Amniotic epithelial cell (primary cell): ENCODE data around the gene FIBCD1.

Experiments
- DNase-seq: peaks from one replicate; pipeline ENCODE4 v3.0.0-alpha.2; 2010; ENCODE audit warnings: low read depth

The FIBCD1 gene

DNA sequence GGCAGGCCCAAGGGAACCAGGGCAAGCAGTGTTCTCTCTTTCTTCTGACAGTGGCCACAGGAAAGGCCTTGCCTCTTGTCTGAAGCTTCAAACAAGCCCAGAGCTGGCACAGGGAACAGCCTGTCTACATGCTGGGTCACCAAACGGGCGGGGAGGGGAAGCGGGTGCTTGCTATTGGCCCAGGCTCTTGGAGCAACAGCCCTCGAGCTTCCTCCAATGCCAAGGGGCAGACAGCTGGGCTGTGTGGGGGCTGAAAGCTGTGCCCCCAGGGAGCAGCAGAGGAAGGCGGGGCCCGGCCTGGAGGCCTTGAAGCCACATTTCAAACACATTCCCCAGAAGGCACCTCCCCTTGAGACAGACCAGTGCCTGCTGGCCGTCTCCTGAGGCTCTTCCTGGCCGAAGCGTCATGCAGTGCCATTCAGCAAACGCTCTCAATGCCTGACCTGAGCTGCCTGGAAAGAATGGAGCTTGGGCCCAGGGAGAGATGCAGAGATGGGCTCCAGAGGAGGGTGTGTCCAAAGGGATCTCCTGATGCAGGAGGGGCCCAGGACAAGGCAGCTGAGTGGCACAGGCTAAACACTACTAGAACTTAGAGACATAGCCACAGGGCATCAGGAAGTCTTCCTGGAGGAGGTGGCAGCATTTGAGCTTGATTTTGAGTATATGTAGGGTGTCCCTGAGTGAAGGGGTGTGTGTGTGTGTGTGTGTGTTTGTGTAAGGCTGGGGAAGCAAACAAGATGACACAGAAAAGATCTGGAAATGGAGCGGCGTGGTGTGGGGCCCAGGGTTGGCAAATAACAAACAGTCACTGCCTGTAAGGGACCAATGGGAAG lies 2.5 kb downstream of the FIBCD1 start:
- DNase-seq = peak; percentile 53

DNA sequence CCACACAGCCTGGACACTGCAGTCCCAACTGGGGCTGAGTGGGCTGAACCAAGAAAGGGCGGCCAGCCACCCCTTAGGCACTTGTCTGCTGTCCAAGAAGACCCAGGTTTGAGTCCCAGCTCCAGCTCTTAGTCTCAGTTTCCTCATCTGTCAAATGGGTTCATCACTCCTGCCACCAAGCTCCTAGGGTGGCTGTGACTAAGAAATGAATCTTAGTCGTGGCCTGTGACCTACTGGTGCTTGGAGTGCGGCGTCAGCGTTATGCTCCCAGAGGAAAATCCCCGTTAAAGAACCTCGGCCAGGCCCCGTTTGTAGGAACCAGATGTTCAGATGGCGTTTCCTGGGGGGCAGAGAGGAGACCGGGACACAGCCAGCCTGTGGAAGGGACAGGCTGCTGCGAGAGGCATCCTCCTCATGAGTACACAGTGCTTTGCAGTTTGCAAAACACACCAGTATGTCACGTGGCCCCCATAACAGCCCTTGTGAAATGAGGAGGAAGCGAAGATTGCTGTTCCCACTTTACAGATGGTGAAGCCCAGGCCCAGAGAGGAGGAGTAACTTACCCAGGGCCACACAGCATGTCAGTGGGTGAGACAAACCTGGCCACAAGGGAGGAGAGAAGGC lies 3.3 kb downstream of the FIBCD1 start:
- no peak for DNase-seq

DNA sequence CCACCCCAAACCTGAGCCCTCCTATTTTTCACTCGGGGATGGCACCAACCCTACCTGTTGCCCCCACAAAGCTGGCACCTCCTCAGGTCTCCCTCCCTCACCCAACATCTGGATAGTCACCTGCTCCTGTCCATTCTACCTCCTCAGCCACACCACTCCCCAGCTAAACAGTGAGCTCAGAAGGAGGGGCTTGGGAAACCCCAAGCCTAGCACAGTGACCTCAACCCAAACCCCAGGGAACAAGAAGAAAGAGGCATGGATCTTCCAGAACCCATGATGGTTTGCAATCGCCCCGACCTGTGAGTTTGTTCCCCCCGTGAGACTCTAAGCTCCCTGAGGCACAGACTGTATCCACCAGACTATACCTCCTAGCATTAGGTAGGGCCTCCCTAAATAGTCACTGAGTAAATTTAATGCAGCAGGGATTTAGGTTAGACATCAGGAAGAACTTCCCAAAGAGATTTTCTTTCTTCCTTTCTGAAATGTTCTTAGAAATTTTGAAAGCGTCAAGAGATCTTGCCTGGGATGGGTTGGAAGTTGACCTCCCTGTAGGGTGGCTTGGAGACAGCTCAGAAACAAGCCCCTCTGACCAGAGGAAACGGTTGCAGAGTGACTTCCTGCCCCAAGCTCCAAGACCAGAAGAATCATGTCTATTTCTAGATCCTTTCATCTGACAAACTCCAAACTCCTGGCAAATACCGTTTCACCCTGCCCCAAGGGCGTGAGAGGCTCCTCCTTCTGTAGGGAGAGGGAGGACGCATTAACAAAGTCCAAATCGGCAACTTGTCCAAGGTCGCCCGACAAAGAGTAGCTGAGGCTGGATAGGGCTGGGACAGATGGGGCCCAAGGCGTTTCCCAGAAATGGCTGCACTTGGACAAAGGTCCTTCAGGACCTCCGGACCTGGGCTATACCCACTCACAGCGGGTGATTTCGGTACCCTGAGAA lies 4.1 kb downstream of the FIBCD1 start:
- DNase-seq = no peak

DNA sequence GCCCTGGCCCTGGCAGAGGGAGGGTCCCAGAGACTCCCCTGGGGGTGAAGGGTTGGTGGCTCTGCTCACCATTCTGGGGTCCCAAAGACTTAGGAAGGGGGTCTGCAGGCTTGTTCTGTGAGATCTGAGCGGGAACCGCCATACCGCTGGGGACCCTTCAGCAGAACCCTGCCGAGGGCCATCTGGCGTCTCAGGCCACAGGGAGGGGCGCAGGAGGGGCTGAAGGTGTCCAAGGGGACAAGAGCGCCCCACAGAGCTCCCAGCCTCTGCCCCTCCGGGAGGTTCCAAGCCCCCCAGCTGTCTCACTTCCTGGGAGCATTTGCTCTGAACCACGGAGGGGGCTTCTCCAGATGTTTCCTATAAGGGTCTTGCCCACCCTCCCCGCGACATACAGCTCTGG lies 4.8 kb downstream of the FIBCD1 start:
- no peak for DNase-seq

DNA sequence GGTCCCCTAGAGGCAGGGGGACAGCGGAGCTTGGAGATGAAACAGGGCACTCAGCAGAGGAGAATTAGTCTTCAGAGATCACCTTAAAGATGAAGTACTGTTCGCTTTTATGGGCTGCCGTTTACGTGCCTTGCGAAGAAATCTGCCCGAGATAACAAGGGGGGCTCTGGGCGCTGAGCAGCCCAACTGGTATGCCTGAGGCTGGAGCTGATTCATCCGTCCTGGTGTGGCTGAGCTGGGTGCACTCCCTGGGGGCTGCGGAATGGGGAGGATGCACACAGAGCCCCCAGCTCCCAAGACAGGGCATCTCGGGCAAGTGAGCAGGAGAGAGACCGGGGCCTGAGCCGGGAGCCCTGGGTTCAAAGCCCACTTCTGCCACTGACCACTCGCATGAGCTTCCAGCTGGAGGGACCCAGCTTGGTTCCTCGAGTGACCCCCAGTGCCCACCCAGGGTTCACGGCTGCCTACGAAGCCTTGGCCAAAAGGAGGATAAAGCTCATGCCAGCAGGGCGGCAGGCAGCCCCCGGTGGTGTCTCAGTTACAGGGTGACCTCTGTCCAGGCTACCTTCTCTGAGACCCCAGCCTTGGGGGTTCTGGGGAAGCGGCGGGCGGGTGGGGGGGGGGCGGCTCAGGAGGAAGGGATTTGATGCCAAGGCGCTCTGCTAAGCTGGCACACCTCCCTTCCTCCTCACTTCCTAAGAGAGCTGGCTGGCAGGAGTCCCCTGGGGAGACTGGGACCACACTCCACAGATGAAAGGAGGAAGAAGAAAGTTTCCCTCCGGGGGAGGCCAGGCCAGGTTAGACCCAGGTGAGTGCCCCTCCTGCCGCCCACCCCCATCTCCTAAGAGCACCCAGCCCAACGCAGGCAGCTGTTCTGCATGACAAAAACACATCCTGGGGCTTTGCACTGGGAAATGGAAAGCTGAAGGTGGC lies 5.7 kb downstream of the FIBCD1 start:
- DNase-seq = peak; percentile 77

DNA sequence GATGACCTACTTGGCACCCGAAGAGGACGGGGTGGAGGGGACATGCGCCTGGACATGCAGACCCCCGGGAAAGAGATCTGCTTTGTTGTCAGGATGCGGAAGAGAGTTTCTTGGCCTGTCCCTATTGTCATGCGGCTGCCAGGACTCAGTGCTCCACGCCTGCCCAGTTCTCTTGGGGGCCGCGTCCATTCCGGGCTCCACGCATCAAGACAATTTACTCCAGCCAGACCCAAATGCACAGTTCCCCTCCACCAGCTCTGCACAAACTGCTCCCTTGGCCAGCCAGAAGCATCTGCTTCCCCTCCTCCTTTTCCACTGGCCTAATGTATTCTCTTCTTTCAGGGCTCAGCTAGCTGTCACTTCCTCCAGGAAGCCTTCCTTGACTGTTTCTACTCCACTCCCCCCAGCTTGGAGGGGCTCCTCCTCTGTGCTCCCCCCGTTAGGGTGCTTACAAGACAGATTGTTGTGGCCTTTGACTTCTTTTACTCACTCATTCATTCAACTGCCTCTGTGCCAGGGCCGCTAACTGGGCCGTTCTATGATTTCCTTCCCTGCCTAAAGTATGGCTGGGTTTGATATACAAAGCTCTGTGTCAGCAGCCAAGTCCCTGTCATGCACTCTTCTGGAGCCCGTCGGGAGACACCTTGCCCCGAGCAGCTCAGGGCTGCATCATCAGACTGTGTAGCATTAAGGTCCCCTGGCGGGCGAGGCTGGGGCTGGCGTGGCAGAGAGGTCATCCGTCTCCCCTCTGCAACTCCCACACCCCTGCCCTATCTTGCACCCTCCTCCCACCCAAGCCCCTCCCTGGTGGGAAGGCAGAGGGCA lies 6.6 kb downstream of the FIBCD1 start:
- DNase-seq = no peak

DNA sequence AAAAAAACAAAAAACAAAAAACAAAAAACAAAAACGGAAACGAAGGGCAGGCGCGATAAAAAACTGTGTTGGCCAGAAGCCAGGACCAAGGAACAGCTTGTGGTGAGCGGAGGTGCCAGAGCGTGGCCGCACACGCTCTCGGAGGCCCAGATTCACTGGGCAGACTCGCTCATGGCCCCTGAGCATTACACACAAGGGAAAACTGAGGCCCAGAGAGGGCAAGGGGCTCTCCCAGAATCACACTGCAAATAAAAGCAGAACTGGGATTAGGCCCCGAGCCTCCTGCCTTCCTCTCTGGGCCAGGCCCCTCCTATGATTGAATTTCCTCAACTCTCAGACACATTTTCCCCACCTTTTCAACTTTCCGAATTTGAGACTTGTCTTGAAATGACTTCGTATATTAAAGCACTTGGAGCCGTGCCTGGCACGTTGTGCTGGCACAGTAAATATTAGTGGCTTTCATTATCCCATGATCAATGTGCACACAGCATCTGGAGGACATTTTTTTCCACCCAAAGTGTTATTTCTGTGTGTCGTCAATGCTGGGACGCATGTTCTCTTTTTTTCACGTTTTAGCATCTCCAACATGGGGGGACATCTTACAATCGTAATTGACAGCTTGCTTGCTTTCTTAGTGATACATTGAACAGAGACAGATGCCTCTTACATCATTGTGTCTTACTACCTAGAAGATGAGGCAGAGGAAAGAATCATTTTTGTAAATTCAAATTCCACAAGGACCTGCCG lies 7.4 kb downstream of the FIBCD1 start:
- DNase-seq = no peak

DNA sequence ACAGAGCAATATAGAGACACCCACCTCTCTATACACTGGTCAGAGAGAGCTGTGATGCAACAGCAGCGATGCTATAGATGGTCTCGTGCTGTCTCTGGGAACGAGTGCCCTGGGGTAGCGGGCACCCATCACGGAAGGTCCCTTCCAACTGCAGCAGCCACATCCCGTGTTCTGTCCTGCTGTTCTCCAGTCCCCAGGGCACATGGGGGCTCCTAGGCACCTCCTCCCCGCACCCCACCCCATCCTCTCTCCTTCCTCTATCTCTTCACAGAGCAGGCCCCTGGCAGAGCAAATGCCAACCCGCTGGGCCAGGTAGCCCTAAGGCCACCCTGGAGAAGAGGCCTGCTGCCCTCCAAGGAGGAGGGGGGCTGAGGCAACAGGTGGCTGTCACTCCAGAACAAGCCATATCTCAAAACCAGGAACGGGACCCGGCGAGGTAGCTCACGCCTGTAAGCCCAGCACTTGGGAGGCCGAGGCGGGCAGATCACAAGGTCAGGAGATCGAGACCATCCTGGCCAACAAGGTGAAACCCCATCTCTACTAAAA lies 8.2 kb downstream of the FIBCD1 start:
- no peak for DNase-seq

DNA sequence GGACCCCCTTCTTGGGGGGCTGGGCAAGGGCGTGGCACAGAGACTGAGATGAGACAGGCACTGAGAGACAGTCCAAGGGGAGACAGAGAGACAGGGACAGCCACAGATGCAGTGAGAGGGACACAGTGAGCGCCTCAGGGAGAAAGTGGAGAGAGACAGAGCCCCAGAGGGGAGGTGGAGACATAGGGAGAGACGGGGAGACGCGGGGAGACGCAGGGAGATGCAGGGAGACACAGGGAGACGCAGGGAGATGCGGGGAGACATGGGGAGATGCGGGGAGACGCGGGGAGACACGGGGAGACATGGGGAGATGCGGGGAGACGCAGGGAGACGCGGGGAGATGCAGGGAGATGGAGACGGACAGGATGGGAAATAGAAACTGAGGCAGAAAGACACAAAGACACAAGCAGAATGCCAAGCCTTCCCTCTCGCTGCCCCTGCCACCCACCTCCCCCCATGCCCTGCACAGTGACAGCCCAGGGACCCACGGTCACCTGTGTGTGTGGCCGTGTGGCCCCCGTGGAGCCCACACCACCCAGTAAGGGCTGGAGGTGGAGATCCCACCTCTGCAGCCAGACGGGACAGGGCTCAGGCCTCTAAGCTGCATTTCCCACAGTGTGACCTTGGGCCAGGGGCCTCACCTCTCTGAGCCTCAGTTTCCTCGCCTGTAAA lies 8.8 kb downstream of the FIBCD1 start:
- DNase-seq = no peak

DNA sequence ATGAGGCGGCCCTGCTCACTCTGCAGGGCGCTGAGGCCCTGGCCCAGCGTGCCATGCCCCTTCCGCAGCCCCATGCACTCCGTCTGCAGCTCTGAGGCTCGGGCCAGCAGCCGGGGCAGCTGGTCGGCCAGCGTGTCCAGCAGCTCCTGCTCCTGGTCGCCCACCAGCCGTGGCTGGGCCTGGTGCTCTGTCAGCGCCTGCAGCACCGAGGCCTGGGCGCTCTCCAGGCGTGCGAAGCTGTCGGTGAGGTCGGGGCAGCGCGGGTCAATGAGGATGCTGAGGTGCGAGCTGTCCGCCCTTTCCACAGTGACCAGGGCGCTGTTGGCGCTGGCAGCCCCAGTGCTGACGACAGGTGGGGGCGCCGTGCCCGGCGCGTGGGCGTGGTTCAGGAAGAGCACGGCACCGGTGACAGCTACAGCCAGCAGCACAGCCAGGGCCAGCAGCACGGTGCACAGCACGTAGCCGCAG lies 9.4 kb downstream of the FIBCD1 start:
- DNase-seq = no peak

DNA sequence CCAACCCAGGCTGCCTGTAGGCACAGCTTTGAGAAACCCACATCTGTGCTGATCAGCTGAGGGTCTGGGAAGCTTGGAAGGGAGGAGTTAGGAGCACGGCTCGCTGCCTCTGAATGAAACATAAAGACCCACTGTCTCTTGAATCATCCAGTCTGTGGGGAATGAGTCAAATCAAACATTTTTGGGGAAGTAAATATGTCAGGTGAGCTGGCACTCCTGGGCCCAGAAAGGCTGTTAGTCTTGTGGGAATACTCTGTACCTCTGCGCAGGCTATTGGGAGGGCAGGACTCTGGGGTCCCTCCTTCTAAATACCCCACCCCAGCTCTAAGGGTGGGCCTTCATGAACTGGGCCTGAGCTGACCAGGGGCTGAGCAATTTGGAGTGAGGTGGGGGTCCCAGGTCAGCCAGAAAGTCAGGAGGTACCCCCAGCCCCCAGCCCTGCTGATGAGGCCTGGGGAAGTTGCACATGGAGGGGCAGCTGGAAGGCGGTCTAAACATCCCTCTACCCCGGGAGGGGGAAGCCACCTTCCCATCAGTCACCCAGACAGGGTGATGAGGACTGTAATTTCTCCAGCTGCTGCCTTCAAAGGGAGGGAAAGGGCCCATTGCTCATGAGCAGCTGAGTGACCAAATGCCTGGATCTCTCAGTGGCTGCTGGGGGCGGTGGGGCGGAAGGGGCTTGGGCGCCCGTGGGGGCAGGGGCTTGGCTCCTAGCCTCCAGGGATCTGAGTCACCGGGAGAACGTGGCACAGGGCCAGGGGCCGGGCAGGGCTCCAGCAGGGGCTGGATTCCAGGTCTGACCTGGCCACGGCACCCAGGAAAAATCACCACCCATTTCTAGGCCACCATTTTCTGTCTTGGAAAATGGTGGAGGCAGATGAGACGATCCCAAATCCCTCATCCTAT lies 10.8 kb downstream of the FIBCD1 start:
- peak; percentile 71 for DNase-seq

DNA sequence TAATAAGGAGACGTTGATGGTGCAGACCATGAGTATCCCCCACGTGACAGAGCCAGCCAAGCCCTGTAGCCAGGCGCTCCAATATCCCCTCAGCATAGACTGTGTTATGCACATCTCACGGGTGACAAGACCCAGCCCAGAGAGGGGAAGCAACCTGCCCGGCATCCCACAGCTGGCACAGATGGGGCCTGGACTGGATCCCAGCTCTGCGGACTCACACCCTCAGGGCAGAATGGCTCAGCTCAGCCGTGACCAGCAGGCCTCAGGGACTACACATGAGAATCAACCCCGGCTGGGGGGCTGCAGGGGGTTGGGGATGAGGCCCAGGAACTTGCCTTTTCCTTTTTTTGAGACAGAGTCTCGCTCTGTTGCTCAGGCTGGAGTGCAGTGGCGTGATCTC lies 11.7 kb downstream of the FIBCD1 start:
- no peak for DNase-seq

DNA sequence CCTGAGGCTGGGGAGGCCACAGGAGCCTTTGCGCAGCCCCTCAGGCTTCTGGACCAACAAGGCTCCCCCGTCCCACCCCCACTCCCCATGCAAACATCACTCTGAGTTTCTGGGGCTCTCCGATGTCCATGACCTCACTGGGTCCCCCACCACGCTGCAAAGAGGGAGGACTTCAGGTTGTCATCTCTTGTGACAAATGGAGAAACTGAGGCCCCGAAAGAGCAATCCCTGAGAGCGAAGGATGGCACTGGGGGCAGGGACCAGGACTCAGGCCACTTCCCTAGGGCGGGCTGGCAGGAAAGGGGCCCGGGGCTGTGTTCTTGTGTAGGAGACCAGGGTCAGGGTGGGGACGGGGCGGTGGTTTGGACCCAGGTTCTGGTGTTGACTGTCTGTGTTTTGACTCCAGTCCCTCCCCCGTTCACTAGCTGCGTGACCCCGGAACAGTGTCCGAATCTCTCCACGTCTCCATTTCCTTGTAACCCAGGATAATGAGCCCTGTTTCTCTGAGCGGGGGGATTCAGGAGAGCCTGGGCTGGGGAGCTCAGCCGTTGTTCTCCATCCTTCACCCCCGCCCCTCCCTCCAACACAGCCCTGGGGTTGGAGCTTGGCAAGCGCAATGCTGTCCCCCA lies 13.9 kb downstream of the FIBCD1 start:
- DNase-seq = no peak

DNA sequence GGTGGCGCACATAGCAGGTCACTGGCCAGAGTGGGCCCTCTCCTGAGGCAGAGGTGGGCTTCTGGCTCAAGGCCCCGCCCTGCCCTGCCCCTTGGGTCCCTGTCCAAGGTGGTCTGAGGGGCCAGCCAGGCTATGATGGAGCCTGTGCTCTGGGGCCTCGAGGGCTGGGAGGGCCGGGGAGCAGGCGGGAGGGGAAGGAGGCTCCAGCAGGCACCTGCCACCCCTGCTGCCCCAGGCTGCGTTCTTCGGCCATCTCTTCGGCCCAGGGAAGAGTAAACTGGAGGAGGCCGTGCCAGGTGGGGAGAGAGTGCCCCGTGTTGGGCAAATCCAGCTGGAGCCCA lies 14.6 kb downstream of the FIBCD1 start:
- DNase-seq = no peak

DNA sequence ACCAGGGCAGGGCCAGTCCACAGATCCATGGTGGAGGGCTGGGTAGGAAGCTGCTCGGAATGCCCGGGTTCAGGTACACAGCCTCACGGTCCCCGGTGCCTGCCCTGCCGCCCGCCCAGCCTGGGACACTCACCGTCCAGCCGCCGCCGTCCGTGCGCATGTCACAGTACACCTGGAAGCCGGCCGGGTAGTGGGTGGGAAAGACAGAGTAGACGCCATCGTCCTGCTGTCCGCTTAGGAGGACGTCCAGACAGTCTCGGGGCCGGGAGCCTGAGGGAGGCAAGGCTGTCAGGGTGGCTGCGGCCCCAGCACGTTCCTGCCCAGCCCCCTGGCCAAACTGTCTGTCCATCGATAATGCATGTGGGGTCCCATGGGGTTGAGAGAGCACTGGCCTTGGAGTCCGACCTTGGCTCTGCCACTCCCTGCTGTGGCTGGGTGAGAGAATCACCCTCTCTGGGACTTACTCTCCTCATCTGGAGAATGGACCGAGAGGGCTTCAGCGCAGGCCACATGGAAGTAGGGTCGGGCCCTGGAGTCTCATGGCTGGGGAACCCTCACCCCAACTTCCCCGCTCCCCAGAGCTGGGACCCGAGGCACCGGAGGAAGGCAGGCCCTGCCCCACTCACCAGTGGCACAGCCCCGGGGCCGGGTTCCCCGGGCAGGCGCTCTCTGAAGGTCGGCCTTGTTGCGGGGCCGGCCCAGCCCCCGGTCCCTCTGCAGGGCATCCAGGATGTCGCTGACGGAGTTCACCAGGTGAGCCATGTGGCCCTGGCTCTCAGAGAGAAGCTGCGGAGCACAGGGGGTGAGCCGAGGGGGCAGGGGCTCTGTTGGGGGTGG lies 15.2 kb downstream of the FIBCD1 start:
- no peak for DNase-seq

DNA sequence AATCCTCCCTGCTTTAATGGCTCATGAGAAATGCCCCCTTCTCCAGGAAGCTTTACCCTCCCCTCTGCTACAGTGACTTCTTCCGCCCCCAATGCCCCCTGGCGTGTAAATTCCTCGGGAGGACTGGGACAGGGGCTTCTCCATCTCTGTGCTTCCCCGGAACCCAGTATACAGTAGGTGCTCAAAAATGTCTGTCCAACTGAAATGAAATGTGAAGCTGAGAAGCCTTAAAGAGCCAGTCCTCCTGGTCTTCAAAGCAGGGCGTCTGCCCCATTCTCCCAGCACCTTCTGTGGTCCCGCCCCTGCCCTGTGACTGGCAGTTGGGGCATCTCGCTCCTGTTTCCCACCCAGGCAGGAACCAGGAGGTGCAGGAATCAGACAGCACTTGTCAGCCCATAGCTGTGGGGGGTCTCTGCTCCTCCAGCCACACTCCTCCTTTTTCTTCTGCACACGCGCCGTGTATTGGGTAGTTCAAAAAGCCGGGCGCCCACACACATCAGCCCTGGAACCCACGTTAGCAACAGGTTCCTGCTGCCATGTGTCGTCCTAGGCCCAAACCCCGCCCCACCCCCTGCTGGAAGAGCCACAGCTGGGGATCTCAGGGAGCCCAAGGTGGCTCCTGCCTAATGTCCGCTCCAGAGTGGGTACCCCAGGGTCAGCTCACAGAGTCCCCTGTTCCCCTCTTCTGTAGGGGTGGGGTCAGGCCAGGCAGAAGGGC lies 16.0 kb downstream of the FIBCD1 start:
- DNase-seq = no peak
